ENCODE results near the gene ATP8A2.

ATP8A2 gene

GRCh38 chr13:25906191-25906661, 534.5 kb downstream of the ATP8A2 start:
- no peak for DNase-seq (ENCODE audit: low read depth in 1 of 2, low spot score in 1 of 2)

GRCh38 chr13:25908366-25908765, 536.6 kb downstream of the ATP8A2 start:
- no peak for DNase-seq (ENCODE audit: low read depth in 1 of 2, low spot score in 1 of 2)

GRCh38 chr13:25910243-25910642, 538.5 kb downstream of the ATP8A2 start:
- DNase-seq (ENCODE audit: low read depth in 1 of 2, low spot score in 1 of 2) = no peak

GRCh38 chr13:25910991-25911419, 539.2 kb downstream of the ATP8A2 start:
- DNase-seq (ENCODE audit: low read depth in 1 of 2, low spot score in 1 of 2) = no peak

- no peak for DNase-seq (ENCODE audit: low read depth in 1 of 2, low spot score in 1 of 2)
Measured at GRCh38 chr13:25912961-25913360, 541.2 kb downstream of the ATP8A2 start.

GRCh38 chr13:25915840-25916518, 544.2 kb downstream of the ATP8A2 start:
- no peak for DNase-seq (ENCODE audit: low read depth in 1 of 2, low spot score in 1 of 2)

GRCh38 chr13:25920277-25920676, 548.5 kb downstream of the ATP8A2 start:
- no peak for DNase-seq (ENCODE audit: low read depth in 1 of 2, low spot score in 1 of 2)

GRCh38 chr13:25920931-25921330, 549.2 kb downstream of the ATP8A2 start:
- no peak for DNase-seq (ENCODE audit: low read depth in 1 of 2, low spot score in 1 of 2)

GRCh38 chr13:25922376-25922775, 550.6 kb downstream of the ATP8A2 start:
- DNase-seq (ENCODE audit: low read depth in 1 of 2, low spot score in 1 of 2) = no peak

- no peak for DNase-seq (ENCODE audit: low read depth in 1 of 2, low spot score in 1 of 2)
Measured at GRCh38 chr13:25923217-25924085, 551.7 kb downstream of the ATP8A2 start.

GRCh38 chr13:25927363-25927762, 555.6 kb downstream of the ATP8A2 start:
- no peak for DNase-seq (ENCODE audit: low read depth in 1 of 2, low spot score in 1 of 2)

GRCh38 chr13:25927932-25928331, 556.2 kb downstream of the ATP8A2 start:
- DNase-seq (ENCODE audit: low read depth in 1 of 2, low spot score in 1 of 2) = no peak

GRCh38 chr13:25928941-25929505, 557.2 kb downstream of the ATP8A2 start:
- no peak for DNase-seq (ENCODE audit: low read depth in 1 of 2, low spot score in 1 of 2)

GRCh38 chr13:25929816-25930215, 558.0 kb downstream of the ATP8A2 start:
- DNase-seq (ENCODE audit: low read depth in 1 of 2, low spot score in 1 of 2) = no peak

- DNase-seq (ENCODE audit: low read depth in 1 of 2, low spot score in 1 of 2) = no peak
Measured at GRCh38 chr13:25930653-25931052, 558.9 kb downstream of the ATP8A2 start.

- no peak for DNase-seq (ENCODE audit: low read depth in 1 of 2, low spot score in 1 of 2)
Measured at GRCh38 chr13:25932365-25932764, 560.6 kb downstream of the ATP8A2 start.

- DNase-seq (ENCODE audit: low read depth in 1 of 2, low spot score in 1 of 2) = no peak
Measured at GRCh38 chr13:25933520-25933919, 561.7 kb downstream of the ATP8A2 start.

- DNase-seq (ENCODE audit: low read depth in 1 of 2, low spot score in 1 of 2) = no peak
Measured at GRCh38 chr13:25934127-25934526, 562.4 kb downstream of the ATP8A2 start.

GRCh38 chr13:25939961-25940687, 568.4 kb downstream of the ATP8A2 start:
- no peak for DNase-seq (ENCODE audit: low read depth in 1 of 2, low spot score in 1 of 2)

- DNase-seq (ENCODE audit: low read depth in 1 of 2, low spot score in 1 of 2) = no peak
Measured at GRCh38 chr13:25943081-25943480, 571.3 kb downstream of the ATP8A2 start.

GRCh38 chr13:25943658-25944057, 571.9 kb downstream of the ATP8A2 start:
- no peak for DNase-seq (ENCODE audit: low read depth in 1 of 2, low spot score in 1 of 2)

Data from activated CD4-positive, alpha-beta T cell treated with anti-CD3 and anti-CD28 coated beads, Interleukin-2, amount 50 U/mL, for 24 hours (primary cell).